Astrocyte (in vitro differentiated cells and primary cell): ENCODE measurements around the gene TMCC1.

Experiments
- EZH2 ChIP-seq: IDR thresholded peaks from 2 replicates; pipeline ENCODE4 v1.6.1; 2012; ENCODE audit warnings: mild to moderate bottlenecking, low read length, inconsistent platforms; ENCODE audit not compliant: insufficient read depth
- TF ChIP-seq, protein P1 (sequence below): IDR thresholded peaks from 2 replicates; pipeline ENCODE4 v1.5.1; 2011; ENCODE audit warnings: low read depth, mild to moderate bottlenecking, inconsistent platforms, low read length, moderate library complexity; ENCODE audit not compliant: insufficient read depth

DNA sequence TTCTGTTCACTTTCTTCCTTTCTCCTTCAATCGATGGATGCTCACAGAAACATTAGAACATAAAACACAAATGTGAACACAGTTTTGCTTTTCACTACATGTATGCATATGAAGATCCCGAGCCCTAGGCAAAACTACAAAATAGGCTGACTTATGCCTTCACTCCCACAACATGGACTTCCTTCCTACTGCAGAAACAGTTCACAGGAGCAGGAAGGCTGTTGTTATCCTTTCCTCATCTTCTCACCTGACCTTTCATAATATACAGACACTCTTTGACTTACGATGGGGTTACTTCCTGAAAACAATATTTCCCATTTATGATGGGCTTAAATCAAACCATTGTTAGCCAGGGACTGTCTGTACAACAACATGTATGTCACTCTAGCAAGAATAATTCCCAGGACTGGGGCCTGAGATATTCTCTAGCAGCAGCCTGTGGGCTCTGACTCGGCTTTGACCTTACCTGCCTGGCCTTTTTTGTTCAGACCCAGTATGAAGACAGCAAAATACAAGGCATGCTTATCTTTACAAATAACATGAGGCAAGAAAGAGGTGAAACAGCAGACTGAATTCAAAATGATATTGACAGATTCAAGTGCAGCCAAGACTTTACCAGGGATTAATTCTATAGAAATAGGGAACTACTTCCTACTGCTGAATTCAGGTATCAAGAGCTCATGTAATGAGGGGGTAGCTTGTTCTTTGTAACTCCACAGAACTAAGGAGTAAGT is 235.2 kb downstream of the TMCC1 start:
- TF ChIP-seq, protein P1, sequence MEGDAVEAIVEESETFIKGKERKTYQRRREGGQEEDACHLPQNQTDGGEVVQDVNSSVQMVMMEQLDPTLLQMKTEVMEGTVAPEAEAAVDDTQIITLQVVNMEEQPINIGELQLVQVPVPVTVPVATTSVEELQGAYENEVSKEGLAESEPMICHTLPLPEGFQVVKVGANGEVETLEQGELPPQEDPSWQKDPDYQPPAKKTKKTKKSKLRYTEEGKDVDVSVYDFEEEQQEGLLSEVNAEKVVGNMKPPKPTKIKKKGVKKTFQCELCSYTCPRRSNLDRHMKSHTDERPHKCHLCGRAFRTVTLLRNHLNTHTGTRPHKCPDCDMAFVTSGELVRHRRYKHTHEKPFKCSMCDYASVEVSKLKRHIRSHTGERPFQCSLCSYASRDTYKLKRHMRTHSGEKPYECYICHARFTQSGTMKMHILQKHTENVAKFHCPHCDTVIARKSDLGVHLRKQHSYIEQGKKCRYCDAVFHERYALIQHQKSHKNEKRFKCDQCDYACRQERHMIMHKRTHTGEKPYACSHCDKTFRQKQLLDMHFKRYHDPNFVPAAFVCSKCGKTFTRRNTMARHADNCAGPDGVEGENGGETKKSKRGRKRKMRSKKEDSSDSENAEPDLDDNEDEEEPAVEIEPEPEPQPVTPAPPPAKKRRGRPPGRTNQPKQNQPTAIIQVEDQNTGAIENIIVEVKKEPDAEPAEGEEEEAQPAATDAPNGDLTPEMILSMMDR: no peak
- TF ChIP-seq EZH2: no peak
